B cell (primary cell): ENCODE data around the gene NTRK3. TPM values are rescaled to one million over a fixed set of nuclear protein-coding genes. Genes with fewer than 3 reads are reported as not detected.

Experiments used
- ATAC-seq: fragments of 200-7000 bp; cut with Tn5 transposase; one replicate; pipeline ENCODE4 v1.10.0; 2021; ENCODE audit warnings: low read depth, mild to moderate bottlenecking, moderate number of reproducible peaks, moderate library complexity
- CTCF ChIA-PET: fragments of 350-600 bp; sonication (Branson Sonifier 250); formaldehyde crosslinking; loops from one replicate; lab custom pipeline; 2021; ENCODE audit warnings: antibody characterized with exemption, inconsistent platforms; lab: Charles Lee
- POLR2A ChIA-PET: fragments of 350-600 bp; sonication (Branson Sonifier 250); formaldehyde crosslinking; loops from one replicate; lab custom pipeline; 2021; ENCODE audit warnings: antibody characterized with exemption; lab: Charles Lee
- DNase-seq: peaks from one replicate; pipeline ENCODE4 v3.0.0; 2013
- H2AFZ ChIP-seq: 2 replicates; pipeline ENCODE4 v1.6.1; 2012; ENCODE audit warnings: mild to moderate bottlenecking, low read depth, low read length; ENCODE audit not compliant: insufficient read depth, poor library complexity, severe bottlenecking
- H3K27ac ChIP-seq, 2 donors: 1 replicate in 1 of 2; 2 replicates in 1 of 2; pipeline ENCODE4 v1.5.1; 2012 to 2013; ENCODE audit warnings: low read length in 2 of 2, mild to moderate bottlenecking in 2 of 2, moderate library complexity in 1 of 2
- H3K27me3 ChIP-seq, 4 experiments: fragments of 200-600 bp in 1 of 4; sonication (generic) in 1 of 4; replicated peaks in 1 of 4; 1 replicate in 2 of 4; 2 replicates in 2 of 4; pipeline versions ENCODE4 v1.6.1 to v1.7.0; 2013 to 2016; ENCODE audit warnings: low read length in 3 of 4, mild to moderate bottlenecking in 2 of 4, mixed read lengths in 1 of 4, moderate library complexity in 1 of 4; ENCODE audit not compliant: insufficient read depth in 4 of 4, control insufficient read depth in 3 of 4; ENCODE audit errors: control extremely low read depth in 1 of 4
- H3K36me3 ChIP-seq, 2 experiments: replicated peaks in 1 of 2; 1 replicate in 1 of 2; 2 replicates in 1 of 2; pipeline versions ENCODE4 v1.6.1 to v1.7.1; 2013; ENCODE audit warnings: low read length in 1 of 2; ENCODE audit not compliant: insufficient read depth in 2 of 2, control insufficient read depth in 1 of 2; ENCODE audit errors: control extremely low read depth in 1 of 2, extremely low read depth in 1 of 2
- H3K4me1 ChIP-seq, 2 donors: fragments of 200-600 bp in 1 of 2; sonication (generic) in 1 of 2; 1 replicate in 1 of 2; 2 replicates in 1 of 2; pipeline versions ENCODE4 v1.5.1 to v1.6.1; 2013 to 2017; ENCODE audit warnings: low read length in 2 of 2; ENCODE audit not compliant: control insufficient read depth in 2 of 2, insufficient read depth in 2 of 2
- H3K4me2 ChIP-seq: replicated peaks from 2 replicates; pipeline ENCODE3; 2012; ENCODE audit warnings: mild to moderate bottlenecking, low read depth, low read length; ENCODE audit not compliant: poor library complexity, severe bottlenecking
- H3K4me3 ChIP-seq, 5 experiments: fragments of 200-600 bp in 1 of 5; sonication (generic) in 1 of 5; 1 replicate in 3 of 5; 2 replicates in 2 of 5; pipeline versions ENCODE4 v1.5.1 to v1.7.0; 2011 to 2016; ENCODE audit warnings: low read length in 4 of 5, mild to moderate bottlenecking in 4 of 5, low read depth in 2 of 5, control low read depth in 1 of 5, moderate library complexity in 1 of 5; ENCODE audit not compliant: insufficient read depth in 1 of 5; ENCODE audit errors: control extremely low read depth in 1 of 5, extremely low read depth in 1 of 5
- H3K79me2 ChIP-seq: fragments of 200-600 bp; sonication (generic); one replicate; pipeline ENCODE4 v1.6.0; 2016; ENCODE audit warnings: low read length; ENCODE audit not compliant: control insufficient read depth, insufficient read depth
- H3K9ac ChIP-seq: fragments of 200-600 bp; sonication (generic); 2 replicates; pipeline ENCODE4 v1.6.1; 2017; ENCODE audit warnings: mild to moderate bottlenecking, low read length, moderate library complexity
- H3K9me3 ChIP-seq, 3 donors: one replicate each; pipeline versions ENCODE4 v1.6.1 to v1.7.1; 2013; ENCODE audit warnings: low read length in 2 of 3; ENCODE audit not compliant: control insufficient read depth in 2 of 3, insufficient read depth in 1 of 3; ENCODE audit errors: control extremely low read depth in 1 of 3
- H4K20me1 ChIP-seq: 2 replicates; pipeline ENCODE4 v1.6.0; 2012; ENCODE audit warnings: mild to moderate bottlenecking, low read length; ENCODE audit not compliant: insufficient read depth, control insufficient read depth, poor library complexity, severe bottlenecking
- H3K27ac Mint-ChIP-seq: one replicate; pipeline ENCODE4 v1.8.0; 2021; ENCODE audit warnings: mixed read lengths
- H3K27me3 Mint-ChIP-seq: one replicate; pipeline ENCODE4 v1.8.0; 2021; ENCODE audit warnings: mixed read lengths
- H3K4me1 Mint-ChIP-seq: one replicate; pipeline ENCODE4 v1.8.0; 2021; ENCODE audit warnings: mixed read lengths
- H3K4me3 Mint-ChIP-seq: one replicate; pipeline ENCODE4 v1.8.0; 2021; ENCODE audit warnings: mixed read lengths
- H3K9me3 Mint-ChIP-seq: one replicate; pipeline ENCODE4 v1.8.0; 2022; ENCODE audit warnings: mixed read lengths; ENCODE audit not compliant: insufficient read depth
- EZH2 ChIP-seq: IDR thresholded peaks from 2 replicates; pipeline ENCODE4 v1.6.1; 2012; ENCODE audit warnings: borderline replicate concordance, low read depth, mild to moderate bottlenecking, moderate library complexity, low read length; ENCODE audit not compliant: insufficient read depth, poor library complexity, severe bottlenecking
- WGBS: methylation state at CpG from one replicate; pipeline ENCODE4 v1.1.5; 2013; ENCODE audit warnings: missing lambda C conversion rate; ENCODE audit not compliant: insufficient coverage; 5-methylcytosine and 5-hydroxymethylcytosine counted together
- intact Hi-C: fragments of 100-400 bp; cut with micrococcal nuclease; formaldehyde crosslinking; loops from one replicate; pipeline ENCODE4 v1.10.0; 2022
- polyA plus RNA-seq: library from polyadenylated mRNA; depleted of rRNA; stranded (reverse); fragments of >200 nt; gene quantifications from 2 replicates; pipeline ENCODE4 v1.2.3, GENCODE V29; 2012
- total RNA-seq, 2 donors: library from RNA; stranded (reverse); fragments of 120-200 nt in 1 of 2; gene quantifications; 1 replicate in 1 of 2; 2 replicates in 1 of 2; pipeline versions ENCODE4 v1.2.3 to v1.2.4, GENCODE V29; 2013 to 2022
- TF ChIP-seq, protein P1 (sequence below): fragments of 200-600 bp; IDR thresholded peaks from one replicate; pipeline ENCODE4 v1.8.0; 2022; ENCODE audit warnings: antibody characterized with exemption, mild to moderate bottlenecking

The NTRK3 gene
- total and polyA plus RNA-seq, 2 donors (not counting 1 experiment from before 2014, with no cell fraction given): not detected

DNA sequence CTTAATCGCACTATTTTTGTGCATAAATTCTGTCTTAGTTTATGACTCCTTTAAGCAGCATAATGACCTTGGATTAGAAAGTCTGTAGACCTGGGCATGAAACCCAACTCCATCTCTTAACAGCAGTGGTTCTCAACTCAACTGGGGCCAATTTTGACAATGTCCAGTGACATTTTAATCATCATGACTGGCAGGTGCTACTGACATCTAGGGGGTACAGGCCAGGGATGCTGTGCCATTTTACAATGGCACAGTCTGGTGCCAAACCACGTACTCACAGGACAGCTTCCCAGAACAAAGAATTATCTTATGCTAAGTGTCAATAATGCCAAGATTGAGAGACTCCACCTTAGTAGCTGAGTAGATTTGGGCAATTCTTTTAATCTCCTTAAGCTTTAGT lies 405.0 kb downstream of the NTRK3 start:
- Histone ChIP-seq H3K27me3 (no peaks in the 10 kb centered on the region), H3K9ac (no peak overlapping the region), H3K9me3 (peaks cover 0 to 1% (median 0%) of the 10 kb centered on the region in 3 donors), H3K4me3 (no peak overlapping the region), H3K4me1 (no peaks in the 10 kb centered on the region), H3K36me3 (no peaks in the 10 kb centered on the region), H3K27ac (no peak overlapping the region), H3K4me2 (no peak overlapping the region), H4K20me1 (no peaks in the 10 kb centered on the region), H2AFZ (no peak overlapping the region), H3K79me2 (no peaks in the 10 kb centered on the region)
- no peak for ATAC-seq
- 100% methylated on average over 1 of the region's 2 CpGs for WGBS
- CTCF ChIA-PET: no interaction called here
- intact Hi-C loops: no loop called here
- Mint-ChIP-seq H3K9me3 (no peaks in the 10 kb centered on the region), H3K4me1 (no peaks in the 10 kb centered on the region), H3K27ac (no peak overlapping the region), H3K4me3 (no peak overlapping the region), H3K27me3 (no peaks in the 10 kb centered on the region)
- no peak for DNase-seq
- POLR2A ChIA-PET: no interaction called here
- TF ChIP-seq EZH2: no peak
- TF ChIP-seq, protein P1, sequence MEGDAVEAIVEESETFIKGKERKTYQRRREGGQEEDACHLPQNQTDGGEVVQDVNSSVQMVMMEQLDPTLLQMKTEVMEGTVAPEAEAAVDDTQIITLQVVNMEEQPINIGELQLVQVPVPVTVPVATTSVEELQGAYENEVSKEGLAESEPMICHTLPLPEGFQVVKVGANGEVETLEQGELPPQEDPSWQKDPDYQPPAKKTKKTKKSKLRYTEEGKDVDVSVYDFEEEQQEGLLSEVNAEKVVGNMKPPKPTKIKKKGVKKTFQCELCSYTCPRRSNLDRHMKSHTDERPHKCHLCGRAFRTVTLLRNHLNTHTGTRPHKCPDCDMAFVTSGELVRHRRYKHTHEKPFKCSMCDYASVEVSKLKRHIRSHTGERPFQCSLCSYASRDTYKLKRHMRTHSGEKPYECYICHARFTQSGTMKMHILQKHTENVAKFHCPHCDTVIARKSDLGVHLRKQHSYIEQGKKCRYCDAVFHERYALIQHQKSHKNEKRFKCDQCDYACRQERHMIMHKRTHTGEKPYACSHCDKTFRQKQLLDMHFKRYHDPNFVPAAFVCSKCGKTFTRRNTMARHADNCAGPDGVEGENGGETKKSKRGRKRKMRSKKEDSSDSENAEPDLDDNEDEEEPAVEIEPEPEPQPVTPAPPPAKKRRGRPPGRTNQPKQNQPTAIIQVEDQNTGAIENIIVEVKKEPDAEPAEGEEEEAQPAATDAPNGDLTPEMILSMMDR: no peak

DNA sequence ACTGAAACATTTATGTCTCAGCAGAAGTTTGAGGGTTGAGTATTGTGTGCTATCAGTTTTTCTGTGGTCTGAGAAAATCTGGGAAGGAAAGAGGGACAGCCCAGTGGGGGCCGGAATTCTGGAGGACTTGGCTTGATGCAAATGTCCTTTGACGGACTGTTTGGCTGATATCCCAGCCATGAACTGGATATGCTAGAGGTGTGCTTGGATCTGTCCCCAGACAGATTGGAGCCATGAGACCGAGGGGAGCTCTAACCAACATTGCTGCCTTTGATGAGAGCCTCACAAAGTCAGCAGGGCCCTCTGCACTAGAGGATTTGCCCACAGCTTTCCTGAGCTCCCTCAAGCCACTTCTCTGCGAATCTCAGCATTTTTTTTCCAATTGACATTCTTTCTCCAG lies 405.6 kb downstream of the NTRK3 start:
- WGBS: 65% methylated on average over 3 of the region's 4 CpGs
- Mint-ChIP-seq H3K4me3 (no peak overlapping the region), H3K27ac (no peak overlapping the region), H3K27me3 (no peaks in the 10 kb centered on the region), H3K9me3 (no peaks in the 10 kb centered on the region), H3K4me1 (no peaks in the 10 kb centered on the region)
- Histone ChIP-seq H4K20me1 (no peaks in the 10 kb centered on the region), H3K27me3 (no peaks in the 10 kb centered on the region), H3K9ac (no peak overlapping the region), H3K9me3 (peaks cover 0 to 1% (median 0%) of the 10 kb centered on the region in 3 donors), H3K27ac (no peak overlapping the region), H3K4me1 (no peaks in the 10 kb centered on the region), H2AFZ (no peak overlapping the region), H3K36me3 (no peaks in the 10 kb centered on the region), H3K79me2 (no peaks in the 10 kb centered on the region), H3K4me2 (no peak overlapping the region), H3K4me3 (no peak overlapping the region)
- DNase-seq: no peak
- TF ChIP-seq EZH2: no peak
- TF ChIP-seq, protein P1: no peak
- intact Hi-C loops: no loop called here
- ChIA-PET POLR2A (no interaction called here), CTCF (no interaction called here)
- ATAC-seq: no peak
